CD14-positive monocyte (primary cell): ENCODE data around the gene SLC44A2. TPM values are rescaled to one million over a fixed set of nuclear protein-coding genes. Genes with fewer than 3 reads are reported as not detected.

ENCODE experiments used
- DNase-seq, 3 donors: peaks; one replicate each; pipeline ENCODE4 v3.0.0-alpha.2; 2011 to 2022
- H2AFZ ChIP-seq: 2 replicates; pipeline ENCODE4 v1.6.0; 2012; ENCODE audit warnings: mild to moderate bottlenecking, low read depth, low read length, inconsistent platforms; ENCODE audit not compliant: insufficient read depth, poor library complexity, severe bottlenecking
- H3K27ac ChIP-seq, 2 donors: 1 replicate in 1 of 2; 2 replicates in 1 of 2; pipeline ENCODE4 v1.5.1; 2012 to 2013; ENCODE audit warnings: low read length in 2 of 2, control low read depth in 1 of 2, inconsistent platforms in 1 of 2, low read depth in 1 of 2, mild to moderate bottlenecking in 1 of 2
- H3K27me3 ChIP-seq, 2 donors: one replicate each; pipeline versions ENCODE4 v1.6.0 to v1.6.1; 2011 to 2013; ENCODE audit warnings: low read length in 2 of 2; ENCODE audit not compliant: control insufficient read depth in 2 of 2, insufficient read depth in 2 of 2
- H3K36me3 ChIP-seq, 2 donors: replicated peaks in 1 of 2; 1 replicate in 1 of 2; 2 replicates in 1 of 2; pipeline versions ENCODE4 v1.5.1 to v1.6.1; 2012 to 2013; ENCODE audit warnings: low read length in 2 of 2, control low read depth in 1 of 2, inconsistent platforms in 1 of 2, mild to moderate bottlenecking in 1 of 2; ENCODE audit not compliant: insufficient read depth in 2 of 2, control insufficient read depth in 1 of 2
- H3K4me1 ChIP-seq, 2 donors: 1 replicate in 1 of 2; 2 replicates in 1 of 2; pipeline versions ENCODE4 v1.5.1 to v1.6.1; 2012 to 2013; ENCODE audit warnings: low read length in 2 of 2, control low read depth in 1 of 2, inconsistent platforms in 1 of 2, mild to moderate bottlenecking in 1 of 2, moderate library complexity in 1 of 2; ENCODE audit not compliant: insufficient read depth in 2 of 2, control insufficient read depth in 1 of 2
- H3K4me2 ChIP-seq: replicated peaks from 2 replicates; pipeline ENCODE3; 2012; ENCODE audit warnings: low read length, moderate library complexity, mild to moderate bottlenecking; ENCODE audit not compliant: poor library complexity, severe bottlenecking; ENCODE audit errors: extremely low read depth
- H3K4me3 ChIP-seq, 3 experiments: fragments of 200-600 bp in 1 of 3; sonication (generic) in 1 of 3; replicated peaks in 1 of 3; 1 replicate in 2 of 3; 2 replicates in 1 of 3; pipeline ENCODE4 v1.5.1; 2011 to 2013; ENCODE audit warnings: low read length in 3 of 3, mild to moderate bottlenecking in 3 of 3, control low read depth in 2 of 3, low read depth in 2 of 3, inconsistent platforms in 1 of 3, moderate library complexity in 1 of 3
- H3K79me2 ChIP-seq: 2 replicates; pipeline ENCODE4 v1.6.0; 2012; ENCODE audit warnings: mild to moderate bottlenecking, control low read depth, inconsistent platforms, low read length, moderate library complexity; ENCODE audit not compliant: insufficient read depth
- H3K9ac ChIP-seq: 2 replicates; pipeline ENCODE4 v1.6.0; 2017; ENCODE audit warnings: low read length, mild to moderate bottlenecking; ENCODE audit not compliant: insufficient read depth, poor library complexity, severe bottlenecking
- H3K9me3 ChIP-seq, 2 donors: replicated peaks in 1 of 2; 1 replicate in 1 of 2; 2 replicates in 1 of 2; pipeline versions ENCODE4 v1.5.1 to v1.6.1; 2012 to 2013; ENCODE audit warnings: low read length in 2 of 2, control low read depth in 1 of 2; ENCODE audit not compliant: control insufficient read depth in 1 of 2, insufficient read depth in 1 of 2
- H4K20me1 ChIP-seq: 2 replicates; pipeline ENCODE4 v1.6.0; 2012; ENCODE audit warnings: mild to moderate bottlenecking, low read length, control low read depth, moderate library complexity; ENCODE audit not compliant: insufficient read depth
- H3K27ac Mint-ChIP-seq, 7 donors: one replicate each; pipeline ENCODE4 v1.8.0; 2020; ENCODE audit warnings: mild to moderate bottlenecking in 7 of 7, mixed read lengths in 7 of 7, moderate library complexity in 6 of 7, inconsistent platforms in 2 of 7
- H3K27me3 Mint-ChIP-seq, 3 donors: one replicate each; pipeline ENCODE4 v1.8.0; 2021 to 2022; ENCODE audit warnings: low read depth in 3 of 3, mild to moderate bottlenecking in 3 of 3, mixed read lengths in 3 of 3, moderate library complexity in 3 of 3, inconsistent platforms in 1 of 3
- H3K36me3 Mint-ChIP-seq, 2 donors: one replicate each; pipeline ENCODE4 v1.8.0; 2020; ENCODE audit warnings: mixed read lengths in 2 of 2, inconsistent platforms in 1 of 2, mild to moderate bottlenecking in 1 of 2
- H3K4me1 Mint-ChIP-seq: one replicate; pipeline ENCODE4 v1.8.0; 2020; ENCODE audit warnings: mild to moderate bottlenecking, mixed read lengths
- H3K4me3 Mint-ChIP-seq, 2 donors: one replicate each; pipeline ENCODE4 v1.8.0; 2020; ENCODE audit warnings: mild to moderate bottlenecking in 2 of 2, mixed read lengths in 2 of 2, moderate library complexity in 1 of 2
- H3K9me3 Mint-ChIP-seq, 7 donors: one replicate each; pipeline ENCODE4 v1.8.0; 2020 to 2022; ENCODE audit warnings: mixed read lengths in 7 of 7, mild to moderate bottlenecking in 6 of 7, moderate library complexity in 6 of 7, inconsistent platforms in 2 of 7
- CTCF ChIP-seq: fragments of 200-600 bp; IDR thresholded peaks from one replicate; pipeline ENCODE4 v1.8.0; 2022; ENCODE audit warnings: antibody characterized with exemption, mild to moderate bottlenecking
- WGBS: methylation state at CpG from one replicate; pipeline ENCODE4 v1.1.5; 2013; ENCODE audit warnings: missing lambda C conversion rate; ENCODE audit not compliant: insufficient coverage; 5-methylcytosine and 5-hydroxymethylcytosine counted together
- intact Hi-C, 2 donors: fragments of 100-400 bp; cut with micrococcal nuclease; formaldehyde crosslinking; loops; one replicate each; pipeline versions ENCODE4 v1.15.0 to v1.15.1; 2023
- polyA plus RNA-seq, 3 donors: library from polyadenylated mRNA; depleted of rRNA in 1 of 3; unstranded in 2 of 3; stranded (reverse) in 1 of 3; fragments of 300-500 nt in 2 of 3; fragments of >200 nt in 1 of 3; fragmentation: Illumina TruSeq in 2 of 3; gene quantifications; 1 replicate in 2 of 3; 2 replicates in 1 of 3; pipeline ENCODE4 v1.2.3, GENCODE V29; 2012 to 2021

Gene SLC44A2
- polyA plus RNA-seq, 3 donors, result 43.5 to 95.9 (median 69.4) TPM

GRCh38 chr19:10691883-10692282, 66.5 kb downstream of the SLC44A2 start:
- H3K4me3 Mint-ChIP-seq, result no peak overlapping the region
- TF ChIP-seq CTCF, result no peak
- peaks cover 16% of the 10 kb centered on the region for H3K4me1 Mint-ChIP-seq
- H3K27me3 ChIP-seq, result no peaks in the 10 kb centered on the region
- no peak overlapping the region for H3K27ac ChIP-seq
- no peaks in the 10 kb centered on the region for H3K9me3 ChIP-seq
- 93% methylated on average over 5 of the region's 5 CpGs for WGBS
- H3K4me3 ChIP-seq, result no peak overlapping the region
- H3K27ac Mint-ChIP-seq, result peak overlapping the region in 1 of 7 donors; percentile 83
- H3K9me3 Mint-ChIP-seq, result no peaks in the 10 kb centered on the region
- H3K36me3 Mint-ChIP-seq, result peaks cover 49 to 52% of the 10 kb centered on the region in 2 donors
- H2AFZ ChIP-seq, result no peak overlapping the region
- peaks cover 65% of the 10 kb centered on the region for H4K20me1 ChIP-seq
- peaks cover 10 to 16% of the 10 kb centered on the region in 2 donors for H3K4me1 ChIP-seq
- peaks cover 3 to 6% (median 4%) of the 10 kb centered on the region in 3 donors for H3K27me3 Mint-ChIP-seq
- no peak overlapping the region for H3K4me2 ChIP-seq
- H3K36me3 ChIP-seq, result peaks cover 55 to 58% of the 10 kb centered on the region in 2 donors
- no peaks in the 10 kb centered on the region for H3K79me2 ChIP-seq
- intact Hi-C loops, result loop anchor here in 1 of 2 donors (10.0 kb wide), 1 partner anchor 187 kb away; the partner anchor contains the start of gene KEAP1
- H3K9ac ChIP-seq, result no peak overlapping the region
- no peak for DNase-seq

- peaks cover 41 to 43% of the 10 kb centered on the region in 2 donors for H3K36me3 Mint-ChIP-seq
- no peak overlapping the region for H3K4me2 ChIP-seq
- no peak for DNase-seq
- WGBS, result 60% methylated on average over 1 of the region's 5 CpGs
- peaks cover 10 to 16% of the 10 kb centered on the region in 2 donors for H3K4me1 ChIP-seq
- no peaks in the 10 kb centered on the region for H3K9me3 Mint-ChIP-seq
- no peaks in the 10 kb centered on the region for H3K27me3 ChIP-seq
- H2AFZ ChIP-seq, result no peak overlapping the region
- no peak overlapping the region for H3K4me3 ChIP-seq
- no peak for TF ChIP-seq CTCF
- H3K9me3 ChIP-seq, result no peaks in the 10 kb centered on the region
- H3K79me2 ChIP-seq, result no peaks in the 10 kb centered on the region
- no peak overlapping the region for H3K27ac ChIP-seq
- H4K20me1 ChIP-seq, result peaks cover 60% of the 10 kb centered on the region
- H3K36me3 ChIP-seq, result peaks cover 47 to 49% of the 10 kb centered on the region in 2 donors
- no peak overlapping the region for H3K4me3 Mint-ChIP-seq
- no peak overlapping the region for H3K9ac ChIP-seq
- intact Hi-C loops, result loop anchor here in 1 of 2 donors (10.0 kb wide), 1 partner anchor 188 kb away; the partner anchor contains the start of gene KEAP1
- H3K27ac Mint-ChIP-seq, result no peak overlapping the region
- peaks cover 7 to 9% (median 9%) of the 10 kb centered on the region in 3 donors for H3K27me3 Mint-ChIP-seq
- peaks cover 16% of the 10 kb centered on the region for H3K4me1 Mint-ChIP-seq
These were observed 67.4 kb downstream of the SLC44A2 start for GRCh38 chr19:10692673-10693264.

Other genes starting within 250 kb of the SLC44A2 start
- gene TYK2, start 245.0 kb upstream of the SLC44A2 start, polyA plus RNA-seq, result 100 to 1,000 TPM in 2 of 3 donors, 10 to 100 TPM in 1; 82.9 to 441 (median 113) TPM
- gene CDC37, start 222.0 kb upstream of the SLC44A2 start, polyA plus RNA-seq, result 100 to 1,000 TPM in 1 of 3 donors, 10 to 100 TPM in 2; 49.3 to 575 (median 54.9) TPM
- 10 to 100 TPM in 1 of 3 donors, 1 to 10 TPM in 2; 4.7 to 14.8 (median 5.8) TPM for gene PDE4A, start 205.0 kb upstream of the SLC44A2 start, polyA plus RNA-seq
- gene KEAP1, start 122.2 kb upstream of the SLC44A2 start, polyA plus RNA-seq, result 10 to 100 TPM; 26.0 to 32.6 (median 26.1) TPM
- gene S1PR5, start 108.1 kb upstream of the SLC44A2 start, polyA plus RNA-seq, result under 1 TPM in 2 of 3 donors, not detected in 1; 0.18 to 0.46 TPM
- 10 to 100 TPM; 10.7 to 52.8 (median 11.9) TPM for gene ATG4D, start 81.6 kb upstream of the SLC44A2 start, polyA plus RNA-seq
- 10 to 100 TPM in 1 of 3 donors, 1 to 10 TPM in 2; 3.9 to 21.0 (median 6.1) TPM for gene KRI1, start 59.5 kb upstream of the SLC44A2 start, polyA plus RNA-seq
- gene CDKN2D, start 56.6 kb upstream of the SLC44A2 start, polyA plus RNA-seq, result 100 to 1,000 TPM; 115 to 166 (median 130) TPM
- under 1 TPM in 1 of 3 donors, not detected in 2; 0.36 TPM for gene AP1M2, start 38.2 kb upstream of the SLC44A2 start, polyA plus RNA-seq
- 100 to 1,000 TPM in 1 of 3 donors, 10 to 100 TPM in 2; 34.4 to 189 (median 48.1) TPM for gene ILF3, start 28.8 kb downstream of the SLC44A2 start, polyA plus RNA-seq
- 10 to 100 TPM in 2 of 3 donors, 1 to 10 TPM in 1; 9.9 to 29.6 (median 12.3) TPM for gene QTRT1, start 75.9 kb downstream of the SLC44A2 start, polyA plus RNA-seq
- gene DNM2, start 92.5 kb downstream of the SLC44A2 start, polyA plus RNA-seq, result 100 to 1,000 TPM in 1 of 3 donors, 10 to 100 TPM in 2; 53.0 to 186 (median 69.5) TPM
- 10 to 100 TPM; 23.2 to 56.7 (median 51.3) TPM for gene TMED1, start 210.7 kb downstream of the SLC44A2 start, polyA plus RNA-seq
- gene C19orf38, start 222.9 kb downstream of the SLC44A2 start, polyA plus RNA-seq, result 100 to 1,000 TPM; 134 to 174 (median 149) TPM
- gene CARM1, start 246.0 kb downstream of the SLC44A2 start, polyA plus RNA-seq, result 10 to 100 TPM in 1 of 3 donors, under 1 TPM in 2; 0.17 to 26.3 (median 0.29) TPM